Measurements from ENCODE around the gene SRPRB. TPM values are rescaled to one million over a fixed set of nuclear protein-coding genes. Genes with fewer than 3 reads are reported as not detected.

The SRPRB gene, protein sequence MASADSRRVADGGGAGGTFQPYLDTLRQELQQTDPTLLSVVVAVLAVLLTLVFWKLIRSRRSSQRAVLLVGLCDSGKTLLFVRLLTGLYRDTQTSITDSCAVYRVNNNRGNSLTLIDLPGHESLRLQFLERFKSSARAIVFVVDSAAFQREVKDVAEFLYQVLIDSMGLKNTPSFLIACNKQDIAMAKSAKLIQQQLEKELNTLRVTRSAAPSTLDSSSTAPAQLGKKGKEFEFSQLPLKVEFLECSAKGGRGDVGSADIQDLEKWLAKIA
- 55.9 TPM for polyA plus RNA-seq
- long read RNA-seq, donor 1, partial matches to known transcripts = 19 of 21 reads
- long read RNA-seq, donor 1, other reads (novel, unspliced or antisense) = 0 of 21 reads
- long read RNA-seq, donor 2, partial matches to known transcripts = 39 of 43 reads
- long read RNA-seq, donor 2, other reads (novel, unspliced or antisense) = 0 of 43 reads
- long read RNA-seq, donor 3 = 0 reads
- long read RNA-seq, donor 4 = 0 reads
- long read RNA-seq, donor 5, partial matches to known transcripts = 18 of 18 reads
- long read RNA-seq, donor 5, other reads (novel, unspliced or antisense) = 0 of 18 reads
- long read RNA-seq, donor 6, partial matches to known transcripts = 30 of 30 reads
- long read RNA-seq, donor 6, other reads (novel, unspliced or antisense) = 0 of 30 reads
- long read RNA-seq, donor 7, partial matches to known transcripts = 0 of 1 reads
- long read RNA-seq, donor 7, other reads (novel, unspliced or antisense) = 0 of 1 reads
- long read RNA-seq, donor 8, partial matches to known transcripts = 45 of 45 reads
- long read RNA-seq, donor 8, other reads (novel, unspliced or antisense) = 0 of 45 reads
- long read RNA-seq, donor 9, partial matches to known transcripts = 34 of 34 reads
- long read RNA-seq, donor 9, other reads (novel, unspliced or antisense) = 0 of 34 reads
- long read RNA-seq, donor 10, partial matches to known transcripts = 33 of 33 reads
- long read RNA-seq, donor 10, other reads (novel, unspliced or antisense) = 0 of 33 reads
- long read RNA-seq, donor 11, partial matches to known transcripts = 33 of 33 reads
- long read RNA-seq, donor 11, other reads (novel, unspliced or antisense) = 0 of 33 reads

DNA sequence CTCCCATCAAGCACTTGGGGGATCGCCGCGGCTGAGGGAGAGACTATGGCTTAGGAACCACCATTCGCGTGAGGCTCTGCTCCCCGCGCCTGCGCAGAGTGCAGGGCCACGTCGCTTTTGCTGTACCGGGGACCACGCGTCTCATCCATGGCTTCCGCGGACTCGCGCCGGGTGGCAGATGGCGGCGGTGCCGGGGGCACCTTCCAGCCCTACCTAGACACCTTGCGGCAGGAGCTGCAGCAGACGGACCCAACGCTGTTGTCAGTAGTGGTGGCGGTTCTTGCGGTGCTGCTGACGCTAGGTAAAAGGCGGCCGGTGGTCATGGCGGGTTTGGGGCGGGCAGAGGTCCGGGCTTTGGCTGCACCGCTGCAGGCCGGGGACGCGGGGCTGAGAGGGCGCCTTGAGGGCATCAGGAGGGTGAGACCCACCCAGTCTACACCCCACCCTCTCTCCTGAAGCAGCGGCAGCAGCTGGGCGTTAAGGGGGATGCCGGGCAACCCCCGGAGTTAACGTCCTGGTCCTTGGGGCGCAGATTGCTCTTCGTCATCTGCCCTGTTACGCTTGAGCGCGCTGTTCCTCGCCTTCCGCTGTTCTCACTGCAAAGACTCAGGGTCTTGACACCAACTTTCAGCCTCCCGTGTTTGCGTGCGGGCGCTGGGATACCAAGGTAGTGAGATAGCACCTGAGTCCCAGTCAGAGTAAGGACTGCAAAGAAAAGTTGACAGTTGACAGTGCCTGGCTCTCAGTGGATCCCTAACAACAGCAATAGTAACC lies at the start of gene SRPRB:
TSS of gene SRPRB (plus strand) at position 114 of the 774 bp plus-strand sequence. CDS start at position 148, 34 bp downstream.
- H3K9me3 ChIP-seq (ENCODE audit: control insufficient read depth, low read depth, low read length) = no peaks in the 10 kb centered on the region
- no peaks in the 10 kb centered on the region for H3K4me1 ChIP-seq (ENCODE audit: control insufficient read depth, insufficient read depth, low read length)
- H3K27me3 ChIP-seq (ENCODE audit: control insufficient read depth, insufficient read depth, low read length) = peaks cover 5% of the 10 kb centered on the region
- H3K4me3 ChIP-seq (ENCODE audit: low read length) = peak within 1 kb of the TSS; percentile 90
- H3K36me3 ChIP-seq (ENCODE audit: control insufficient read depth, insufficient read depth, low read length) = peaks cover 16% of the 10 kb centered on the region
- peak; percentile 94 for DNase-seq
- peak within 1 kb of the TSS; percentile 68 for H3K27ac ChIP-seq (ENCODE audit: low read length)
- WGBS (ENCODE audit: insufficient coverage, low lambda C conversion rate) = no CpG with 5 or more reads among the region's 53 CpGs

DNA sequence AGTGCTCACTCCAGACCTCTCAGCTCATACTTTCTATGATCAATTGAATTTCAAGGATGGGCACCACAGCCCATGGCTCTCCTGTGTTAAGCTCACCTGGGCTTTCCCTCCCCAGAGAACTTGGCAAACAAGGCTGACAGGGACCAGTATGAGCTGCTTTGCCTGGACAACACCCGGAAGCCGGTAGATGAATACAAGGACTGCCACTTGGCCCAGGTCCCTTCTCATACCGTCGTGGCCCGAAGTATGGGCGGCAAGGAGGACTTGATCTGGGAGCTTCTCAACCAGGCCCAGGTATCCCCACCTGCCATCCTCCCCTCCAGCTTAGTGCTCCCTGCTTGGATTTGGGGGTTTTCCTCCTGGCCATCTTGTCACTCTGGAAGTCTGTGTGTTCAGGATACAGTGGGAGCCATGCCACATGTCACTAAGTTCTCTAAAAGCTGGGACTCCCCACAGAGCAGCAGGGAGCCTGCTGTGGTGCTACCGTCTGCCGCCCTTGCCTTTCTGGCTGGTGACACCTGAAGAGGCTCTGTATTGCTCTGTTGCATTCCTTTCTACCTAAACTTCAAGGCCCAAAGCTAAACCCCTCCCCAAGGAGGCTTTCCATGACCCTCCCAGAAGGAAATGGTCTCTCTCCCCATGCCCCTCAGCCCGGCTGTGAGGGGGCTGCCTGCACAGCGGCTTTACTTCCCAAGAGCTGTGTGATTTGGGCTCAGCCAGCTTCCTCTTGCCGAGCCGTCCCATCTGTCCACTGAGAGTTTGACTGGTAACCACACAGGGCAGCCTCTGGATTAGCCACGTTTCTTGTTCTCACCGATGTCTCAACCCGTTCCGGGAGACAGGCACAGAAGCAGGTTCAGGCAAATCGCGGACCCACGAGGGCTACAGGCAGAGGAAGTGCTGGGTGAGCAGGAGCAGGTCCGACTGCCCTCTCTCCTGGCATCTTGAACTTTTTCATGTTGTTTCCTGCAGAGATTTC lies 48.6 kb upstream of the SRPRB start:
- no peaks in the 10 kb centered on the region for H3K4me1 ChIP-seq (ENCODE audit: control insufficient read depth, insufficient read depth, low read length)
- DNase-seq = no peak
- no peak overlapping the region for H3K4me3 ChIP-seq (ENCODE audit: low read length)
- WGBS (ENCODE audit: insufficient coverage, low lambda C conversion rate) = 80% methylated on average over 1 of the region's 20 CpGs
- H3K27ac ChIP-seq (ENCODE audit: low read length) = no peak overlapping the region
- H3K27me3 ChIP-seq (ENCODE audit: control insufficient read depth, insufficient read depth, low read length) = no peaks in the 10 kb centered on the region
- H3K9me3 ChIP-seq (ENCODE audit: control insufficient read depth, low read depth, low read length) = no peaks in the 10 kb centered on the region
- H3K36me3 ChIP-seq (ENCODE audit: control insufficient read depth, insufficient read depth, low read length) = no peaks in the 10 kb centered on the region

DNA sequence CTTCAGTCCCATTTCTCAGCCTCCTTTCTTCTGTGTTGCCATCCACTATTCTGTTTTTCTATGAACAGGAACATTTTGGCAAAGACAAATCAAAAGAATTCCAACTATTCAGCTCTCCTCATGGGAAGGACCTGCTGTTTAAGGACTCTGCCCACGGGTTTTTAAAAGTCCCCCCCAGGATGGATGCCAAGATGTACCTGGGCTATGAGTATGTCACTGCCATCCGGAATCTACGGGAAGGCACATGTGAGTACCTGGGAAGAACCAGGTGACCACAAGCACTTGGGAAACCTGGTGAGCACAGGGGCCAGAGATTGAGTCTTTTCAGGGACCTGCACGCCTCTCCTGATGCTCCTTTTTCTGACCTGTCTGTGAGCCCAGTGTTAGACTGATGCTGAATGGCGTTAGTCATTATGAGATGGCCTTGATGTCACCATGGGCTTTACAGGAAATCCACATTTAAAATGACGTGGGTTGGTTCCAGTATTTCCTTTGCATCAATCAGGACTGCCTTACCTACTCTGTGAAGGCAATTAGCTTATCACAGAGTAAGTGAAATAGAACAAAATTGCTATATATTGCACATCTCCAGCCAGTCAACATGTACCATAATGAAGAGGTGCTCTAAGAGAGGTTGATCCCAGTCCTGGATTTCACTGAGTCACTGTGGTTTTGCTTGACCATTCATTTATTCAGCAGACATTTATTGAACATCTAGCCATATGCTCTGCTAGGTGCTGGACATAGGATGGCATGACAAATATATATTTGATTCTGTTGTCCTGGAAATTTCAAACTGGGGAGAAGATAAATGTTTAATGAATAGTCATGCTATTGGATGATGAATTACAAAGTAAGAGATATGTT lies 47.7 kb upstream of the SRPRB start:
- H3K4me3 ChIP-seq (ENCODE audit: low read length) = no peak overlapping the region
- DNase-seq = no peak
- no peak overlapping the region for H3K27ac ChIP-seq (ENCODE audit: low read length)
- no peaks in the 10 kb centered on the region for H3K4me1 ChIP-seq (ENCODE audit: control insufficient read depth, insufficient read depth, low read length)
- H3K27me3 ChIP-seq (ENCODE audit: control insufficient read depth, insufficient read depth, low read length) = no peaks in the 10 kb centered on the region
- H3K9me3 ChIP-seq (ENCODE audit: control insufficient read depth, low read depth, low read length) = no peaks in the 10 kb centered on the region
- H3K36me3 ChIP-seq (ENCODE audit: control insufficient read depth, insufficient read depth, low read length) = no peaks in the 10 kb centered on the region
- WGBS (ENCODE audit: insufficient coverage, low lambda C conversion rate) = 100% methylated on average over 1 of the region's 6 CpGs

DNA sequence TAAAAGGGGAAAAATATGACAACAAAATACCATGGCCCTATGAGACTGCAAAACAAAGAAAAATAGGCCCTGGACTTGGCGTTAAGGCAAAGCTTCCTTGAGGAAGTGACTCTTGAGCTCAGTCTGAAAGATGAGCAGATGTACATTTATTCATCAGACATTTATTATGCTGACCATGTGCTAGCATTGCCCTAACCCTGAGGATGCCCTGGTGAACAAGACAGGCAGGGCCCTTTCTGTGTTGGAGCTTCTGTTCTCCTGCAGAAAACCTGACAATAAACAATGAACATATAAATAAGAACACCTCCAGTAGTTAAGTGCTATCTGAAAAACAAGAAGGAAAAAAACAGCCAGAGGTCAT lies 47.1 kb upstream of the SRPRB start:
- no peaks in the 10 kb centered on the region for H3K36me3 ChIP-seq (ENCODE audit: control insufficient read depth, insufficient read depth, low read length)
- no peaks in the 10 kb centered on the region for H3K27me3 ChIP-seq (ENCODE audit: control insufficient read depth, insufficient read depth, low read length)
- no peaks in the 10 kb centered on the region for H3K4me1 ChIP-seq (ENCODE audit: control insufficient read depth, insufficient read depth, low read length)
- DNase-seq = no peak
- WGBS (ENCODE audit: insufficient coverage, low lambda C conversion rate) = no CpG with 5 or more reads among the region's 1 CpG
- no peak overlapping the region for H3K27ac ChIP-seq (ENCODE audit: low read length)
- no peak overlapping the region for H3K4me3 ChIP-seq (ENCODE audit: low read length)
- H3K9me3 ChIP-seq (ENCODE audit: control insufficient read depth, low read depth, low read length) = no peaks in the 10 kb centered on the region

DNA sequence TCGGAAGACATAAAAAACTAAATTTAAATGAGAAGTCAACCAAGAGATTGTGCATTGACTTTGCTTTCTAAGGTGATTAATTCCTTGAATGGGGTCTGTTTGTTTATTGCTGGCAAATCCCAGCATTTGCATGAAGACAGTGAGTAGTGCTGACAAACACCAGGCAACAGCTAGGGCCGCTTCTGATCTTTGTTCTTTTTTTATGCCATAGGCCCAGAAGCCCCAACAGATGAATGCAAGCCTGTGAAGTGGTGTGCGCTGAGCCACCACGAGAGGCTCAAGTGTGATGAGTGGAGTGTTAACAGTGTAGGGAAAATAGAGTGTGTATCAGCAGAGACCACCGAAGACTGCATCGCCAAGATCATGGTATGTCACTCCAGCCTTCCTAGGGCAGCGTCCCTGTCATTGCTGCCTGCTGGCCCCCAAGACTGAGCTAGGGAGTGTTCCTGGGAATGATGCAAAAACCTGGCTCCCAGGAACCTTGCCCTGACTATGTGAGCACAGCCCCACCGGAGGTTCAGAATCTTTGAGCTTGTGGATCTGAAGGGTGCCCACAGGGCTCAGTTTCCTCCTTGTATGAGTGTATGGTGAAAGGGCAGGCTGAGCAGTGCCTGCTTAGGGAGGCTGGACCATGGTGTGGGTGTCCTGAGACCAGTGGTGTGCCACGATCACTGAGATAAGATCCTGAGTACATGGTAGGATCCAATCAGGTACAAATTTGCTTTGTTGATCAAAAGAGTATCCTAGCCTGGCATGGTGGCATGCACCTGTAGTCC lies 46.5 kb upstream of the SRPRB start:
- Histone ChIP-seq H3K4me3 (ENCODE audit: low read length) (no peak overlapping the region), H3K4me1 (ENCODE audit: control insufficient read depth, insufficient read depth, low read length) (no peaks in the 10 kb centered on the region), H3K27me3 (ENCODE audit: control insufficient read depth, insufficient read depth, low read length) (no peaks in the 10 kb centered on the region), H3K27ac (ENCODE audit: low read length) (no peak overlapping the region), H3K36me3 (ENCODE audit: control insufficient read depth, insufficient read depth, low read length) (no peaks in the 10 kb centered on the region), H3K9me3 (ENCODE audit: control insufficient read depth, low read depth, low read length) (no peaks in the 10 kb centered on the region)
- no peak for DNase-seq
- 100% methylated on average over 2 of the region's 9 CpGs for WGBS (ENCODE audit: insufficient coverage, low lambda C conversion rate)

DNA sequence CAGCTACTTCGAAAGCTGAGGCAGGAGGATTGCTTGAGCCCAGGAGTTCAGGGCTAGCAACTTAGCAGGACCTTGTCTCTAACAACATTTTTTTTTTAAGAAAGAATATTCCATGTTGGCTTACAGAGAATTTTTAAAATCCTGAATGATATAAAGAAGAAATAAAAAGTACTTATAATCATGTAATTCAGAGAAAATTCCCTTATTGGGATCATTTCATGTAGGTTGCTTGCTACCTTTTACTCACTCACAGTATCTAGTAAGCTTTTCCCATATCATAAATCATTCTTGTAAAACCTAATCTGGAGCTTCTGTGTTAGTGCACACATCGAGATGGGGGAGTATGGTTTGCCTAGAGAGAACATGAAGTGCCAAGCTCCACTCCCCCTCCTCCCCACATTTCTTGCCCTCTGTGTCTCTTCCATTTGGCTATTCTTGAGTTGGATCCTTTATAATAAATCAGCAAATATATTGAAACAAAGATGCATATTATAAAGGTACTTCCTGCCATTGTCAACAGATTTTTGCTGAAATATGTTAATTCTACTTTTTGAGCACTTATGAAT lies 45.8 kb upstream of the SRPRB start:
- no peak overlapping the region for H3K4me3 ChIP-seq (ENCODE audit: low read length)
- H3K4me1 ChIP-seq (ENCODE audit: control insufficient read depth, insufficient read depth, low read length) = no peaks in the 10 kb centered on the region
- DNase-seq = no peak
- no peaks in the 10 kb centered on the region for H3K36me3 ChIP-seq (ENCODE audit: control insufficient read depth, insufficient read depth, low read length)
- no CpG with 5 or more reads among the region's 2 CpGs for WGBS (ENCODE audit: insufficient coverage, low lambda C conversion rate)
- no peaks in the 10 kb centered on the region for H3K27me3 ChIP-seq (ENCODE audit: control insufficient read depth, insufficient read depth, low read length)
- no peaks in the 10 kb centered on the region for H3K9me3 ChIP-seq (ENCODE audit: control insufficient read depth, low read depth, low read length)
- no peak overlapping the region for H3K27ac ChIP-seq (ENCODE audit: low read length)

DNA sequence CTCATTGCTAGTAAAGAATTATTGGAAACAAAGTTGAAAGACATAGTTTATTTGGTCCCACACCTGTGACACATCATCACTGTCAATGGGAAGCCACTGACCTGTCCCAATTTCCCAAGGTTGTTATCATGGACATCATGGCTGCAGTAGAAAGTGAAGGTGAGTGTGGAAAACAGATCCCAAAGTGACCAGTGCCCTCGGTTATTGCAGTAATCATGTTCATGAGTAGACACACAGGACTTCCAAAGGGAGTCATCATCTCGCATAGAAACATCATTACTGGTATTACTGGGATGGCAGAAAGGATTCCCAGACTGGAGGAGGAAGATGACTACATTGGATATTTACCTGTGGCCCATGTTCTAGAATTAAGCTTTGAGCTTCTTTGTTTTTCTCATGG lies 44.7 kb upstream of the SRPRB start:
- no peak for DNase-seq
- no CpG with 5 or more reads among the region's 2 CpGs for WGBS (ENCODE audit: insufficient coverage, low lambda C conversion rate)
- Histone ChIP-seq H3K27me3 (ENCODE audit: control insufficient read depth, insufficient read depth, low read length) (no peaks in the 10 kb centered on the region), H3K36me3 (ENCODE audit: control insufficient read depth, insufficient read depth, low read length) (no peaks in the 10 kb centered on the region), H3K9me3 (ENCODE audit: control insufficient read depth, low read depth, low read length) (no peaks in the 10 kb centered on the region), H3K4me1 (ENCODE audit: control insufficient read depth, insufficient read depth, low read length) (no peaks in the 10 kb centered on the region), H3K27ac (ENCODE audit: low read length) (no peak overlapping the region), H3K4me3 (ENCODE audit: low read length) (no peak overlapping the region)

Data from large intestine (tissue), 12 donors.